ENCODE results near the gene SCN2B.
"Not testable (repeated sequence)": the region's sequence is repeated elsewhere in the genome, so short reads cannot be mapped to it uniquely, and the experiment has no call there.

The SCN2B gene

DNA sequence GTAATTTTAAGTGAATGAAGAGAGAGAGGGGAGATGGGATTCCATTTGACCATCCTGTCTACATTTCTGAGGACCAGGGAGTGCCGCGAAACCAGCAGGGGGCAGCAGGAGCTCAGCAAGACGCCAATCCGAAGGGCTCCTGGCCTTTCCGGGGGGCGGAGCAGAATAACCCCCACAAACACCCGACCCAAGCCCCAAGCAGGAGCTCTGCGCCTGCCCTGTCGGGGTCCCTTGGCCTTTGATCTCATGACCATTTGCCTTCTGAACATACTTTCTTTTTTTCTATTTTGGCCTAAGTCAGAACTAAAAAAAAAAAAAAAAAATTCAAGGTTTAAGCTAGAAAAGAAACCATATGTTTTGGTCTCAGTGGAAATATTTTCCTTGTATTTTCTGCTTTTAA is 21.9 kb upstream of the SCN2B start:
- H3K9ac ChIP-seq (ENCODE audit: low read length) = peak overlapping the region; percentile 16; the same call in 1 of the 2 replicates
- peak; percentile 60 for DNase-seq
- peak overlapping the region; percentile 41; the same call in 1 of the 2 replicates for H2AFZ ChIP-seq (ENCODE audit: low read length)
- peak overlapping the region; percentile 38 for H3K4me3 ChIP-seq (ENCODE audit: low read length)
- H3K27ac ChIP-seq (ENCODE audit: low read length) = no peak overlapping the region
- peak overlapping the region; percentile 69 for H3K4me2 ChIP-seq (ENCODE audit: low read depth, low read length)
- H3K36me3 ChIP-seq (replicated peaks; ENCODE audit: insufficient read depth, low read length) = no peaks in the 10 kb centered on the region
- no peaks in the 10 kb centered on the region for H4K20me1 ChIP-seq (ENCODE audit: insufficient read depth, low read length)
- H3F3A ChIP-seq (ENCODE audit: insufficient read depth, low read length) = no peaks in the 10 kb centered on the region
- no peak for TF ChIP-seq EZH2 (optimal IDR thresholded peaks at IDR 0.05; ENCODE audit: low read depth, low read length)
- TF ChIP-seq, protein P1, sequence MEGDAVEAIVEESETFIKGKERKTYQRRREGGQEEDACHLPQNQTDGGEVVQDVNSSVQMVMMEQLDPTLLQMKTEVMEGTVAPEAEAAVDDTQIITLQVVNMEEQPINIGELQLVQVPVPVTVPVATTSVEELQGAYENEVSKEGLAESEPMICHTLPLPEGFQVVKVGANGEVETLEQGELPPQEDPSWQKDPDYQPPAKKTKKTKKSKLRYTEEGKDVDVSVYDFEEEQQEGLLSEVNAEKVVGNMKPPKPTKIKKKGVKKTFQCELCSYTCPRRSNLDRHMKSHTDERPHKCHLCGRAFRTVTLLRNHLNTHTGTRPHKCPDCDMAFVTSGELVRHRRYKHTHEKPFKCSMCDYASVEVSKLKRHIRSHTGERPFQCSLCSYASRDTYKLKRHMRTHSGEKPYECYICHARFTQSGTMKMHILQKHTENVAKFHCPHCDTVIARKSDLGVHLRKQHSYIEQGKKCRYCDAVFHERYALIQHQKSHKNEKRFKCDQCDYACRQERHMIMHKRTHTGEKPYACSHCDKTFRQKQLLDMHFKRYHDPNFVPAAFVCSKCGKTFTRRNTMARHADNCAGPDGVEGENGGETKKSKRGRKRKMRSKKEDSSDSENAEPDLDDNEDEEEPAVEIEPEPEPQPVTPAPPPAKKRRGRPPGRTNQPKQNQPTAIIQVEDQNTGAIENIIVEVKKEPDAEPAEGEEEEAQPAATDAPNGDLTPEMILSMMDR (IDR thresholded peaks at IDR 0.05; ENCODE audit: low read length) = peak; percentile 86
- H3K79me2 ChIP-seq (ENCODE audit: low read length) = no peaks in the 10 kb centered on the region
- H3K9me3 ChIP-seq (replicated peaks; ENCODE audit: insufficient read depth, low read length) = no peaks in the 10 kb centered on the region
- peaks cover 15% of the 10 kb centered on the region for H3K27me3 ChIP-seq (replicated peaks; ENCODE audit: insufficient read depth, low read length)
- no peaks in the 10 kb centered on the region for H3K4me1 ChIP-seq (ENCODE audit: low read length)
- H3K9me2 ChIP-seq (replicated peaks; ENCODE audit: insufficient read depth, low read length) = no peaks in the 10 kb centered on the region

DNA sequence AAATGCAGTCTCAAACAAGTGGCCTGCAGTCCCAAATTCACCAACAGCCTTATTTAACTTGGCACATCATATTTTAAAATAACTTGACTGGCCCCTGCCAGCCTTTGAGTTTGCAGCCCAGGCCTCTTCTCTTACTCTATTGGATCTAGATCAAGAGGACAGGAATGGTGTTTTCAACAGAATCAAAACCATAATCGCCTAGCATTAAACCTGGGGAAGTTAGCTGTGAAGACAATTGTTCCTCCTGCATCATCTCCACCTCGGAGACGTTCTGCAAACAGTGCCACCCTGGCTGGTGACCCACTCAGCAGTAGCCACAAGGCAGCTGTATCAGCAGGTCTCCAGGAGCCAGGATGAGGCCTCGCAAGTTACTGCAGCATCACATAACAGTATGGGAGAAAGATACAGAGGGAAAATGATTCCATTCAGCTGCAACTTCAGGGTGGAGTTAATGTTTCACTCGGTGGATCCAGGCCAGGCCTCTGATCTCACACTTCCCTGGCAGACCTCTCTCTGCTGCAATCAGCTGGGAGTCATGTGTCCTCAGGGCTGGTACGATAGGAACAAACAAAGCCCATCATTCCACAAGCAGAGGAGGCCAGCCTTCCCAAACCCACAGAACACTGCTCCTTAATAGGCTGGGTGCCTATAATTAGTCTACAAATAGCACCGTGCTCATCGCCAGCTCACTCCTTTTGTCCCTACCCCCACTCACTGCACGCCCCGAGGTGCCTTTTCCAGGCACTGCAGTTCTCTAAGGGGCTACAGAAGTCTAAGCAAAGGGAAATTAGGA is 18.6 kb upstream of the SCN2B start:
- TF ChIP-seq EZH2 (optimal IDR thresholded peaks at IDR 0.05; ENCODE audit: low read depth, low read length) (no peak), EZH2phosphoT487 (IDR thresholded peaks at IDR 0.05; ENCODE audit: low read length) (no peak)
- TF ChIP-seq, protein P1 (IDR thresholded peaks at IDR 0.05; ENCODE audit: low read length) = no peak
- no peaks in the 10 kb centered on the region for H3F3A ChIP-seq (ENCODE audit: insufficient read depth, low read length)
- H3K4me2 ChIP-seq (ENCODE audit: low read depth, low read length) = no peak overlapping the region
- no peak overlapping the region for H3K9ac ChIP-seq (ENCODE audit: low read length)
- H3K4me3 ChIP-seq (ENCODE audit: low read length) = no peak overlapping the region
- H3K4me1 ChIP-seq (ENCODE audit: low read length) = no peaks in the 10 kb centered on the region
- no peak overlapping the region for H3K27ac ChIP-seq (ENCODE audit: low read length)
- no peaks in the 10 kb centered on the region for H3K9me2 ChIP-seq (replicated peaks; ENCODE audit: insufficient read depth, low read length)
- no peaks in the 10 kb centered on the region for H3K36me3 ChIP-seq (replicated peaks; ENCODE audit: insufficient read depth, low read length)
- H4K20me1 ChIP-seq (ENCODE audit: insufficient read depth, low read length) = no peaks in the 10 kb centered on the region
- no peaks in the 10 kb centered on the region for H3K9me3 ChIP-seq (replicated peaks; ENCODE audit: insufficient read depth, low read length)
- DNase-seq = no peak
- peaks cover 15% of the 10 kb centered on the region for H3K27me3 ChIP-seq (replicated peaks; ENCODE audit: insufficient read depth, low read length)
- H3K79me2 ChIP-seq (ENCODE audit: low read length) = no peaks in the 10 kb centered on the region
- H2AFZ ChIP-seq (ENCODE audit: low read length) = no peak overlapping the region

DNA sequence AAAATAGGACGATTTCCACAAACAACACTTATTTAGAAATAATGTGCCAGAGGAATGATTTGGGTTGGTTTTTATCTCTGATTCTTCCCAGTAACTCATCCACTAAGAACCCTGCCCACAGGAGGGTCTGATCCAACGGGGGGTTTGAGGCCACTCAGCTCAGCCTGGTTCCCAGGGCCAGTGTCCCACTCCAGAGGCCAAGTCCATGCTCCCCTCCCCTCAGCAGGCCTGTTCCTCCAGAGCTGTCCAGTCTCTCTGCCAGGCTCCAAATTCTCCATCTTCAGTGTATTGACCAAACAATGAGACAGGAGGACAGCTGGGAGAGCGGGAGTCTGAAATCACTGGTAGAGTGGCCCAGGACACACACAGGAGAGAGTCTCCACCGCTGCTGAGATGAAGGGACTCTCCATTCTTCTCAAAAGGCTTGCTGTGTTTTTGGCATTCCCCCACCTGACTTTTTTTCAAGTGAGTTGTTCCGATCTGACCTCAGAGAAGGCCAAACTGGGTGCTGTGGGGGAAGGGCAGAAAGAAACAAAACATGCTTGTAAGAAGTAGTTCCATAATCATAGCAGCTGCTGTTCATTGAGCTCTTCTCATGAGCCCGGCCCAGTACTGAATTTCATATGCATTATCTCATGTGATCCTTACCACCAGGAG is 17.6 kb upstream of the SCN2B start:
- Histone ChIP-seq H3K9me3 (replicated peaks; ENCODE audit: insufficient read depth, low read length) (no peaks in the 10 kb centered on the region), H3K9me2 (replicated peaks; ENCODE audit: insufficient read depth, low read length) (no peaks in the 10 kb centered on the region), H2AFZ (ENCODE audit: low read length) (no peak overlapping the region), H3K27me3 (replicated peaks; ENCODE audit: insufficient read depth, low read length) (peaks cover 15% of the 10 kb centered on the region), H3K79me2 (ENCODE audit: low read length) (no peaks in the 10 kb centered on the region), H3K36me3 (replicated peaks; ENCODE audit: insufficient read depth, low read length) (no peaks in the 10 kb centered on the region), H3K4me2 (ENCODE audit: low read depth, low read length) (no peak overlapping the region), H4K20me1 (ENCODE audit: insufficient read depth, low read length) (no peaks in the 10 kb centered on the region), H3K27ac (ENCODE audit: low read length) (no peak overlapping the region), H3K9ac (ENCODE audit: low read length) (no peak overlapping the region), H3F3A (ENCODE audit: insufficient read depth, low read length) (no peaks in the 10 kb centered on the region), H3K4me1 (ENCODE audit: low read length) (no peaks in the 10 kb centered on the region), H3K4me3 (ENCODE audit: low read length) (no peak overlapping the region)
- no peak for TF ChIP-seq EZH2 (optimal IDR thresholded peaks at IDR 0.05; ENCODE audit: low read depth, low read length)
- no peak for TF ChIP-seq EZH2phosphoT487 (IDR thresholded peaks at IDR 0.05; ENCODE audit: low read length)
- TF ChIP-seq, protein P1 (IDR thresholded peaks at IDR 0.05; ENCODE audit: low read length) = no peak
- DNase-seq = no peak

DNA sequence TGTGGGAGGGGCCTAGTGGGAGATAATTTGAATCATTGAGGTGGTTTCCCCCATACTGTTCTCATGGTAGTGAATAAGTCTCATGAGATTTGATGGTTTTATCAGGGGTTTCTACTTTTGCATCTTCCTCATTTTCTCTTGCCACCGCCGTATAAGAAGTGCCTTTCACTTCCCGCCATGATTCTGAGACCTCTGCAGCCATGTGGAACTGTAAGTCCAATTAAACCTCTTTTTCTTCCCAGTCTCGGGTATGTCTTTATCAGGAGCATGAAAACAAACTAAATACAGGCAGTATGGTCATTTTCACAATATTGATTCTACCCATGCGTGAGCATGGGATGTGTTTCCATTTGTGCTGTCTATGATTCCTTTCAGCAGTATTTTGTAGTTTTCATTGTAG is 16.4 kb upstream of the SCN2B start:
- H3F3A ChIP-seq (ENCODE audit: insufficient read depth, low read length); H3K9me2 ChIP-seq (replicated peaks; ENCODE audit: insufficient read depth, low read length); H3K27ac ChIP-seq (ENCODE audit: low read length); H3K79me2 ChIP-seq (ENCODE audit: low read length); H2AFZ ChIP-seq (ENCODE audit: low read length); H4K20me1 ChIP-seq (ENCODE audit: insufficient read depth, low read length); H3K9ac ChIP-seq (ENCODE audit: low read length); H3K4me3 ChIP-seq (ENCODE audit: low read length); H3K9me3 ChIP-seq (replicated peaks; ENCODE audit: insufficient read depth, low read length); H3K36me3 ChIP-seq (replicated peaks; ENCODE audit: insufficient read depth, low read length); H3K4me1 ChIP-seq (ENCODE audit: low read length); H3K4me2 ChIP-seq (ENCODE audit: low read depth, low read length); DNase-seq: not testable (repeated sequence)
- peaks cover 12% of the 10 kb centered on the region for H3K27me3 ChIP-seq (replicated peaks; ENCODE audit: insufficient read depth, low read length)

DNA sequence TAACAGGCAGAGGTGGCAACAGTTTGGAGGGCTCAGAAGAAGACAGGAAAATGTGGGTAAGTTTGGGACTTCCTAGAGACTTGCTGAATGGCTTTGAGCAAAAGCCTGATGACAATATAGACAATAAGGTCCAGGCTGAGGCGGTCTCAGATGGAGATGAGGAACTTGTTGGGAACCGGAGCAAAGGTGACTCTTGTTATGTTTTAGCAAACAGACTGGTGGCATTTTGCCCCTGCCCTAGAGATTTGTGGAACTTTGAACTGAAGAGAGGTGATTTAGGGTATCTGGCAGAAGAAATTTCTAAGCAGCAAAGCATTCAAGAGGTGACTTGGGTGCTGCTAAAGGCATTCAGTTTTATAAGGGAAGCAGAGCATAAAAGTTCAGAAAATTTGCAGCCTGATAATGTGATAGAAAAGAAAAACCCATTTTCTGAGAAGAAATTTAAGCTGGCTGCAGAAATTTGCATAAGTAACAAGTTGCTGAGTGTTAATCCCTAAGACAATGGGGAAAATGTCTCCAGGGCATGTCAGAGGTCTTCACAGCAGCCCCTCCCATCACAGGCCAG is 14.6 kb upstream of the SCN2B start:
- H2AFZ ChIP-seq (ENCODE audit: low read length); H3F3A ChIP-seq (ENCODE audit: insufficient read depth, low read length); H3K27me3 ChIP-seq (replicated peaks; ENCODE audit: insufficient read depth, low read length); H3K79me2 ChIP-seq (ENCODE audit: low read length); H3K9me3 ChIP-seq (replicated peaks; ENCODE audit: insufficient read depth, low read length); H3K4me3 ChIP-seq (ENCODE audit: low read length); H3K36me3 ChIP-seq (replicated peaks; ENCODE audit: insufficient read depth, low read length); H3K27ac ChIP-seq (ENCODE audit: low read length); H3K4me2 ChIP-seq (ENCODE audit: low read depth, low read length); H4K20me1 ChIP-seq (ENCODE audit: insufficient read depth, low read length); H3K4me1 ChIP-seq (ENCODE audit: low read length); DNase-seq; H3K9me2 ChIP-seq (replicated peaks; ENCODE audit: insufficient read depth, low read length); H3K9ac ChIP-seq (ENCODE audit: low read length): not testable (repeated sequence)
